Esophagus muscularis mucosa (tissue), 4 donors: ENCODE results near the gene PRSS1. TPM values are rescaled to one million over a fixed set of nuclear protein-coding genes. Genes with fewer than 3 reads are reported as not detected.
A peak's percentile ranks its signal among the peaks of the same experiment; 100 is the strongest.

Experiments used
- DNase-seq: peaks from one replicate; pipeline ENCODE4 v3.0.0-alpha.2; 2017; ENCODE audit errors: extremely low spot score
- H3K27ac ChIP-seq, 4 donors: fragments of 200-600 bp; sonication (generic); replicated peaks in 1 of 4; 1 replicate in 3 of 4; 2 replicates in 1 of 4; pipeline ENCODE4 v1.5.1; 2016 to 2019; ENCODE audit warnings: mild to moderate bottlenecking in 1 of 4
- H3K27me3 ChIP-seq, 4 donors: fragments of 200-600 bp; sonication (generic); one replicate each; pipeline versions ENCODE4 v1.5.1 to v1.6.0; 2016 to 2019
- H3K36me3 ChIP-seq, 4 donors: fragments of 200-600 bp; sonication (generic); one replicate each; pipeline ENCODE4 v1.5.1; 2016 to 2019
- H3K4me1 ChIP-seq, 4 donors: fragments of 200-600 bp; sonication (generic); one replicate each; pipeline ENCODE4 v1.5.1; 2016 to 2019
- H3K4me3 ChIP-seq, 4 donors: fragments of 200-600 bp; sonication (generic); 1 replicate in 2 of 4; 2 replicates in 2 of 4; pipeline ENCODE4 v1.5.1; 2016 to 2019; ENCODE audit warnings: mild to moderate bottlenecking in 4 of 4, moderate library complexity in 1 of 4
- H3K9me3 ChIP-seq, 4 donors: fragments of 200-600 bp; sonication (generic); 1 replicate in 3 of 4; 2 replicates in 1 of 4; pipeline ENCODE4 v1.5.1; 2016 to 2019
- EP300 ChIP-seq: sonication (generic); formaldehyde crosslinking; IDR thresholded peaks from one replicate; pipeline ENCODE4 v1.6.1; 2017; ENCODE audit warnings: antibody characterized with exemption
- POLR2A ChIP-seq: fragments of 450-650 bp; IDR thresholded peaks from one replicate; pipeline ENCODE4 v1.6.1; 2017; ENCODE audit warnings: antibody characterized with exemption, moderate library complexity, mild to moderate bottlenecking, low read depth
- POLR2AphosphoS5 ChIP-seq, 2 donors: sonication (generic); formaldehyde crosslinking; IDR thresholded peaks; one replicate each; pipeline ENCODE4 v1.6.1; 2017; ENCODE audit warnings: antibody characterized with exemption in 2 of 2
- WGBS: methylation state at CpG from one replicate; pipeline ENCODE4 v1.1.5; 2018; 5-methylcytosine and 5-hydroxymethylcytosine counted together
- intact Hi-C: fragments of 100-400 bp; cut with DNase I; formaldehyde crosslinking; loops from one replicate; pipeline ENCODE4 v1.15.1; 2023
- total RNA-seq, 4 donors: library from RNA; depleted of rRNA; stranded (reverse); fragments of >200 nt; gene quantifications; one replicate each; pipeline versions ENCODE4 v1.1.0 to v1.2.1, GENCODE V29; 2016
- TF ChIP-seq, protein P1 (sequence below), 3 experiments: fragments of 200-600 bp in 2 of 3; fragments of 450-650 bp in 1 of 3; sonication (generic) in 2 of 3; IDR thresholded peaks; one replicate each; pipeline ENCODE4 v1.5.1; 2017 to 2019; ENCODE audit warnings: antibody characterized with exemption in 3 of 3, mild to moderate bottlenecking in 2 of 3, moderate library complexity in 1 of 3

Gene PRSS1
- total RNA-seq, 4 donors from 2014 or later: not detected

DNA sequence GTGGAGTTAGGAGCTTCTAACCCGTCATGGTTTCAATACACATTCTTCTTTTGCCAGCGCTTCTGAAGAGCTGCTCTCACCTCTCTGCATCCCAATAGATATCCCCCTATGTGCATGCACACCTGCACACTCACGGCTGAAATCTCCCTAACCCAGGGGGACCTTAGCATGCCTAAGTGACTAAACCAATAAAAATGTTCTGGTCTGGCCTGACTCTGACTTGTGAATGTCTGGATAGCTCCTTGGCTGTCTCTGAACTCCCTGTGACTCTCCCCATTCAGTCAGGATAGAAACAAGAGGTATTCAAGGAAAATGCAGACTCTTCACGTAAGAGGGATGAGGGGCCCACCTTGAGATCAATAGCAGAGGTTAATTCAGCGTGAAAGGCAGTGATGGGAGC, 43.9 kb downstream of the PRSS1 start:
- H3K27me3 ChIP-seq: peaks cover 0 to 66% (median 25%) of the 10 kb centered on the region in 4 donors
- WGBS: 77% methylated on average over 5 of the region's 5 CpGs
- DNase-seq: no peak
- H3K4me3 ChIP-seq: no peak overlapping the region
- intact Hi-C loops: no loop called here
- H3K27ac ChIP-seq: no peak overlapping the region
- no peaks in the 10 kb centered on the region for H3K36me3 ChIP-seq
- H3K9me3 ChIP-seq: no peaks in the 10 kb centered on the region
- TF ChIP-seq POLR2AphosphoS5 (IDR thresholded peaks at IDR 0.05) (no peak), EP300 (no peak), POLR2A (no peak)
- TF ChIP-seq, protein P1, sequence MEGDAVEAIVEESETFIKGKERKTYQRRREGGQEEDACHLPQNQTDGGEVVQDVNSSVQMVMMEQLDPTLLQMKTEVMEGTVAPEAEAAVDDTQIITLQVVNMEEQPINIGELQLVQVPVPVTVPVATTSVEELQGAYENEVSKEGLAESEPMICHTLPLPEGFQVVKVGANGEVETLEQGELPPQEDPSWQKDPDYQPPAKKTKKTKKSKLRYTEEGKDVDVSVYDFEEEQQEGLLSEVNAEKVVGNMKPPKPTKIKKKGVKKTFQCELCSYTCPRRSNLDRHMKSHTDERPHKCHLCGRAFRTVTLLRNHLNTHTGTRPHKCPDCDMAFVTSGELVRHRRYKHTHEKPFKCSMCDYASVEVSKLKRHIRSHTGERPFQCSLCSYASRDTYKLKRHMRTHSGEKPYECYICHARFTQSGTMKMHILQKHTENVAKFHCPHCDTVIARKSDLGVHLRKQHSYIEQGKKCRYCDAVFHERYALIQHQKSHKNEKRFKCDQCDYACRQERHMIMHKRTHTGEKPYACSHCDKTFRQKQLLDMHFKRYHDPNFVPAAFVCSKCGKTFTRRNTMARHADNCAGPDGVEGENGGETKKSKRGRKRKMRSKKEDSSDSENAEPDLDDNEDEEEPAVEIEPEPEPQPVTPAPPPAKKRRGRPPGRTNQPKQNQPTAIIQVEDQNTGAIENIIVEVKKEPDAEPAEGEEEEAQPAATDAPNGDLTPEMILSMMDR (IDR thresholded peaks at IDR 0.05): no peak
- H3K4me1 ChIP-seq: peaks cover 15 to 21% (median 20%) of the 10 kb centered on the region in 4 donors

- no peak for DNase-seq
- 34% methylated on average over 5 of the region's 5 CpGs for WGBS
- Histone ChIP-seq H3K4me3 (no peak overlapping the region), H3K27me3 (peaks cover 0 to 85% (median 27%) of the 10 kb centered on the region in 4 donors), H3K27ac (no peak overlapping the region), H3K9me3 (no peaks in the 10 kb centered on the region), H3K4me1 (peaks cover 15 to 22% (median 20%) of the 10 kb centered on the region in 4 donors), H3K36me3 (no peaks in the 10 kb centered on the region)
- TF ChIP-seq EP300 (no peak), POLR2AphosphoS5 (IDR thresholded peaks at IDR 0.05) (no peak), POLR2A (no peak)
- TF ChIP-seq, protein P1 (IDR thresholded peaks at IDR 0.05): no peak
- intact Hi-C loops: no loop called here
These were observed 46.1 kb downstream of the PRSS1 start for GRCh38 chr7:142795339-142795863.

DNA sequence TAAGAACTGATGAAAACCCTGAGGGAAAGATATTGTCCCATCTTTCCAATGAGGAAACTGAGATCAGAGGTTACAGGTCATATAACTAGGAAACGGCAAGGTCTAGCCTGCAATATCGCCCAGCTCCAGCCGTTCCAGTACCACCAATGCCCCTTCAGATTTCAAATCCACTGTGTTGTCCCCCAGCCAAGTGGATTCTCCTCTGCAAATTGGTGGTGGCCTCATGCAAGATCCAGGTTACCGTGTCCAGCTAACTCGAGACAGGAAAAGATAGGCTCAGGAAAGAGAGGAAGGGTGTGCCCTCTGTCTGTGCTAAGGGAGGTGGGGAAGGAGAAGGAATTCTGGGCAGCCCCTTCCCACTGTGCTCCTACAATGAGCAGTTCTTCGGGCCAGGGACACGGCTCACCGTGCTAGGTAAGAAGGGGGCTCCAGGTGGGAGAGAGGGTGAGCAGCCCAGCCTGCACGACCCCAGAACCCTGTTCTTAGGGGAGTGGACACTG, 46.8 kb downstream of the PRSS1 start:
- intact Hi-C loops: no loop called here
- WGBS: 47% methylated on average over 9 of the region's 9 CpGs
- peak overlapping the region in 3 of 4 donors; percentile 42 to 56 (median 46) for H3K4me3 ChIP-seq
- H3K4me1 ChIP-seq: peaks cover 15 to 22% (median 20%) of the 10 kb centered on the region in 4 donors
- TF ChIP-seq, protein P1 (IDR thresholded peaks at IDR 0.05): no peak
- TF ChIP-seq EP300: no peak
- TF ChIP-seq POLR2AphosphoS5 (IDR thresholded peaks at IDR 0.05): no peak
- no peak for TF ChIP-seq POLR2A
- no peaks in the 10 kb centered on the region for H3K36me3 ChIP-seq
- H3K27me3 ChIP-seq: peaks cover 0 to 92% (median 27%) of the 10 kb centered on the region in 4 donors
- DNase-seq: no peak
- no peaks in the 10 kb centered on the region for H3K9me3 ChIP-seq
- no peak overlapping the region for H3K27ac ChIP-seq

GRCh38 chr7:142796501-142797390, 47.5 kb downstream of the PRSS1 start:
- peaks cover 0 to 91% (median 27%) of the 10 kb centered on the region in 4 donors for H3K27me3 ChIP-seq
- TF ChIP-seq POLR2A (no peak), POLR2AphosphoS5 (IDR thresholded peaks at IDR 0.05) (no peak), EP300 (no peak)
- TF ChIP-seq, protein P1 (IDR thresholded peaks at IDR 0.05): no peak
- WGBS: 7% methylated on average over 34 of the region's 74 CpGs

More at GRCh38 chr7:142796501-142797390, 47.5 kb downstream of the PRSS1 start:
- no peaks in the 10 kb centered on the region for H3K9me3 ChIP-seq
- intact Hi-C loops: no loop called here
- H3K4me1 ChIP-seq: peaks cover 15 to 22% (median 20%) of the 10 kb centered on the region in 4 donors
- no peak for DNase-seq
- peak overlapping the region in 1 of 4 donors; percentile 4 for H3K27ac ChIP-seq
- H3K36me3 ChIP-seq: no peaks in the 10 kb centered on the region
- H3K4me3 ChIP-seq: peak overlapping the region; percentile 41 to 56 (median 44)
